ENCODE measurements around the gene DCST2. TPM values are rescaled to one million over a fixed set of nuclear protein-coding genes. Genes with fewer than 3 reads are reported as not detected.
A peak's percentile ranks its signal among the peaks of the same experiment; 100 is the strongest.

DCST2 gene
- total and polyA plus RNA-seq, 2 donors (not counting 3 experiments of a cell fraction or from before 2014, with no cell fraction given) = 0.29 to 0.51 TPM

- Histone ChIP-seq H3K4me2 (ENCODE audit: insufficient read depth, low read length) (peak overlapping the region; percentile 80), H3K36me3 (ENCODE audit: control insufficient read depth in 2 of 2, extremely low read depth in 1 of 2, insufficient read depth in 2 of 2, low read length in 2 of 2) (no peaks in the 10 kb centered on the region), H3K9ac (replicated peaks; ENCODE audit: extremely low read depth, insufficient read depth, low read length) (peak overlapping the region; percentile 92), H3K27ac (ENCODE audit: insufficient read depth, low read depth, low read length) (peak overlapping the region; percentile 99), H3K4me3 (replicated peaks in 1 of 3; ENCODE audit: insufficient read depth in 1 of 3, low read depth in 1 of 3, low read length in 3 of 3) (peak overlapping the region in 2 of 3 experiments; percentile 62 to 64), H3K4me1 (ENCODE audit: control insufficient read depth, extremely low read depth, insufficient read depth, low read length) (peaks cover 51% of the 10 kb centered on the region), H3K79me2 (ENCODE audit: control insufficient read depth, insufficient read depth, low read length) (peaks cover 57% of the 10 kb centered on the region), H3K9me1 (replicated peaks; ENCODE audit: control insufficient read depth, extremely low read depth, insufficient read depth, low read length) (no peaks in the 10 kb centered on the region), H3K27me3 (ENCODE audit: control insufficient read depth in 2 of 2, insufficient read depth in 2 of 2, low read length in 2 of 2) (no peaks in the 10 kb centered on the region), H2AFZ (ENCODE audit: low read depth, low read length) (no peak overlapping the region), H4K20me1 (replicated peaks; ENCODE audit: control insufficient read depth, extremely low read depth, insufficient read depth, low read length) (no peaks in the 10 kb centered on the region), H3K9me3 (replicated peaks; ENCODE audit: control insufficient read depth, insufficient read depth, low read length) (no peaks in the 10 kb centered on the region)
- intact Hi-C loops (cut with micrococcal nuclease) (loop anchor here (1.0 to 10.0 kb wide), 4 partner anchors 18 to 488 kb away; partner anchors contain the start of genes EFNA1 and ZBTB7B), dilution Hi-C loops (cut with MboI; ENCODE audit: extremely low pct_ligation_motif_present, low sequenced_read_pairs) (no loop called here)
- DNase-seq (ENCODE audit: low read depth, low spot score) = peak; percentile 95
- TF ChIP-seq GATA2 (IDR thresholded peaks at IDR 0.05; ENCODE audit: insufficient read depth, insufficient read length, low read depth, low read length) = peak; percentile 22
- TF ChIP-seq, protein P1, sequence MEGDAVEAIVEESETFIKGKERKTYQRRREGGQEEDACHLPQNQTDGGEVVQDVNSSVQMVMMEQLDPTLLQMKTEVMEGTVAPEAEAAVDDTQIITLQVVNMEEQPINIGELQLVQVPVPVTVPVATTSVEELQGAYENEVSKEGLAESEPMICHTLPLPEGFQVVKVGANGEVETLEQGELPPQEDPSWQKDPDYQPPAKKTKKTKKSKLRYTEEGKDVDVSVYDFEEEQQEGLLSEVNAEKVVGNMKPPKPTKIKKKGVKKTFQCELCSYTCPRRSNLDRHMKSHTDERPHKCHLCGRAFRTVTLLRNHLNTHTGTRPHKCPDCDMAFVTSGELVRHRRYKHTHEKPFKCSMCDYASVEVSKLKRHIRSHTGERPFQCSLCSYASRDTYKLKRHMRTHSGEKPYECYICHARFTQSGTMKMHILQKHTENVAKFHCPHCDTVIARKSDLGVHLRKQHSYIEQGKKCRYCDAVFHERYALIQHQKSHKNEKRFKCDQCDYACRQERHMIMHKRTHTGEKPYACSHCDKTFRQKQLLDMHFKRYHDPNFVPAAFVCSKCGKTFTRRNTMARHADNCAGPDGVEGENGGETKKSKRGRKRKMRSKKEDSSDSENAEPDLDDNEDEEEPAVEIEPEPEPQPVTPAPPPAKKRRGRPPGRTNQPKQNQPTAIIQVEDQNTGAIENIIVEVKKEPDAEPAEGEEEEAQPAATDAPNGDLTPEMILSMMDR (IDR thresholded peaks at IDR 0.05; ENCODE audit: extremely low read depth in 1 of 2, insufficient read depth in 1 of 2, low read depth in 1 of 2, low read length in 2 of 2) = no peak
- peak; percentile 81 for TF ChIP-seq POLR2A (IDR thresholded peaks at IDR 0.05; ENCODE audit: low read depth, low read length)
- peak; percentile 48 for TF ChIP-seq JUN (IDR thresholded peaks at IDR 0.05; ENCODE audit: borderline replicate concordance, insufficient read depth, insufficient read length, low read depth)
- TF ChIP-seq FOS (IDR thresholded peaks at IDR 0.05; ENCODE audit: borderline replicate concordance, insufficient read depth, low read length) = peak; percentile 52
- POLR2A ChIA-PET = interaction anchor here (0.7 to 2.7 kb wide), 8 partner anchors 10 to 29 kb away, joined by 3 to 24 read pairs (median 4); partner anchors contain the start of genes FLAD1, LENEP, PBXIP1 and PYGO2
- CTCF ChIA-PET = interaction anchor here (0.7 to 8.5 kb wide), 13 partner anchors 11 to 200 kb away, joined by 3 to 81 read pairs (median 6); partner anchors contain the start of genes ADAM15, KRTCAP2, LENEP and PBXIP1
- BruUV-seq (replicated peaks) = no TSS peak
- FAIRE-seq = no peak
Measured at GRCh38 chr1:154972517-154973343, 60.9 kb downstream of the DCST2 start.

Data from endothelial cell of umbilical vein (primary cell).